ENCODE results near the gene APBB3. TPM values are rescaled to one million over a fixed set of nuclear protein-coding genes. Genes with fewer than 3 reads are reported as not detected.
A peak's percentile ranks its signal among the peaks of the same experiment; 100 is the strongest.
"Not testable (repeated sequence)": the region's sequence is repeated elsewhere in the genome, so short reads cannot be mapped to it uniquely, and the experiment has no call there.

APBB3 gene, protein sequence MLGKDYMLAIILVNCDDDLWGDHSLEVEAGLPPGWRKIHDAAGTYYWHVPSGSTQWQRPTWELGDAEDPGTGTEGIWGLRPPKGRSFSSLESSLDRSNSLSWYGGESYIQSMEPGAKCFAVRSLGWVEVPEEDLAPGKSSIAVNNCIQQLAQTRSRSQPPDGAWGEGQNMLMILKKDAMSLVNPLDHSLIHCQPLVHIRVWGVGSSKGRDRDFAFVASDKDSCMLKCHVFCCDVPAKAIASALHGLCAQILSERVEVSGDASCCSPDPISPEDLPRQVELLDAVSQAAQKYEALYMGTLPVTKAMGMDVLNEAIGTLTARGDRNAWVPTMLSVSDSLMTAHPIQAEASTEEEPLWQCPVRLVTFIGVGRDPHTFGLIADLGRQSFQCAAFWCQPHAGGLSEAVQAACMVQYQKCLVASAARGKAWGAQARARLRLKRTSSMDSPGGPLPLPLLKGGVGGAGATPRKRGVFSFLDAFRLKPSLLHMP
- total RNA-seq, result 21.5 TPM
- long read RNA-seq, transcript APBB3-205 (12 exons, 1,455 nt), result major isoform, 8 of 25 reads
- long read RNA-seq, partial matches to known transcripts, result 7 of 25 reads
- long read RNA-seq, other reads (novel, unspliced or antisense), result 10 of 25 reads

DNA sequence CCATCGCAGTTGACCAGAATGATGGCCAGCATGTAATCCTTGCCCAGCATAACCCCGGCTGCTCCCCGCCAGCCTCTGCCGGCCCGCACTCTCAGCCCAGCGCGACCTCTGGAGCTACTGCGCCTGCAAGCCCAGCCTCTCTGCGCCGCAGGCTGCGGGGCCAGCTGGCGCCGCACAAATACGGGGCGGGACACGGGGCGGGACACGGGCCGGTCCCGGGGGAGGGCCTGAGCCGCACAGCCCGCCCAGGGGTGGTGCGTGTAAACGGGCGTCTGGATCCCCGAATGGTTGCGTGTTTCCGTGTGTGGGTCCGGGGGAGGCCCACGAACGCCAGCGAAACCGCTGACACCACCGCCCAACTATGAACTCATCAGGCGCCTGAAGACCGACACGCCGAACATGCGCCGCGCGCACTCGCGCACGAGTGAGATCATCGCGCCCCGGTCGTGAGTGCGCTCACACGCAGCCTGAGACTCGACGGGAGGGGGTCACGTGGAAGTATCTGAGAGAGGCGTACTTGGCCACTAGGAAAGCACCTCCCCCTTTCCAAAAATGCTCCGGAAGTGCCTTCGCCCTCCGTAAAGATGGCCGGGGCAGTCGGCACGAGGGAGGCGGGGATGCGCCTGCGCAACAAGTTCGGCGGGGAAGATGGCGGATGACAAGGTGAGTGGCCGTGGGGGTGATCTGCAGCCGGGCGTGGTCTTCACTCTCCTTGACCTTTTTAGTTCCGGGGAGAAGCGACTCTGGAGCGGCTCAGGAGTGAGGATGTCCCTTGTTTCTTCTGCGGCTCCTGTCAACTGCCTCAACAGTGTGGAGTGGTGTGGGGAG is at the start of gene APBB3, which contains the start of gene SLC35A4:
APBB3 (minus strand) TSS at position 403 of the 828 bp plus-strand sequence; CDS start at position 50, 353 bp downstream.
SLC35A4 (plus strand) TSS at position 633 of the 828 bp plus-strand sequence. CDS start 2,342 bp downstream, outside the sequence.
- DNase-seq (ENCODE audit: low spot score), result peak; percentile 99

- no peak for DNase-seq (ENCODE audit: low spot score)
Observed at GRCh38 chr5:140611020-140611521, 46.7 kb upstream of the APBB3 start.

DNA sequence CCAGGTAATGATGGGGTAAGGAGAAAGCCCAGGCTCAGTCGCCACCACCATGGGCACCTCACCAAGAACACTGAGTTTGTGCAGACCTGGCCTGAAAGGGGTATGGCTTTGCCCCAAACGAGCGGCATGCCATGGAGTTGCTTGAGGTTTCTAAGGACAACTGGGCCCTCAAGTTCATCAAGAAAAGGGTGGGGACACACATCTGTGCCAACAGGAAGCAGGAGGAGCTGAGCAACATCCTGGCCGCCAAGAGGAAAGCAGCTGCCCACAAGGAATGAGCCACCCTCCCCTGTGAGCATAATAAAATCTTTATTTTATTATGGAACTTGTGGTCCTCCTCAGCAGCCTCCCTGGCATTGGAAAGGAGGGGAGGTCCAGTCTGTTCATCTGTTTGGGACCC is 44.7 kb upstream of the APBB3 start:
- DNase-seq (ENCODE audit: low spot score), result no peak

- DNase-seq (ENCODE audit: low spot score), result no peak
Observed at GRCh38 chr5:140608722-140609121, 44.3 kb upstream of the APBB3 start.

- no peak for DNase-seq (ENCODE audit: low spot score)
Observed at GRCh38 chr5:140607031-140607430, 42.6 kb upstream of the APBB3 start.

DNA sequence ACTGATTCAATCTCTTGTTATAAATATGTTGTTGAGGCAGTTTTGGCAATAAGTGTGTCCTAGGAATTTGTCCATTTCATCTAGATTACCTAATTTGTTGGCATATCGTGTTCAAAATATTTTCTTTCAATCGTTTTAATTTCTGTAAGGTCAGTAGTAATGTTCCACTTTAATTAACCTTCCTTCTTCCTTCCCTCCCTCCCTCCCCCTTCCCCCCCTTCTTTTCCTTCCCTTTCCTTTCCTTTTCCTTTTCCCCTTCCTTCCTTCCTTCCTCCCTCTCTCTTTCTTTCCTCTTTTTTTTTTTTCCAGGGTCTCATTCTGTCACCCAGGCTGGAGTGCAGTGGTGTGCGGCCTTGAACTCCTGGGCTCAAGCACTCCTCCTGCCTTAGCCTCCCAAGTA is 41.5 kb upstream of the APBB3 start:
- no peak for DNase-seq (ENCODE audit: low spot score)

DNA sequence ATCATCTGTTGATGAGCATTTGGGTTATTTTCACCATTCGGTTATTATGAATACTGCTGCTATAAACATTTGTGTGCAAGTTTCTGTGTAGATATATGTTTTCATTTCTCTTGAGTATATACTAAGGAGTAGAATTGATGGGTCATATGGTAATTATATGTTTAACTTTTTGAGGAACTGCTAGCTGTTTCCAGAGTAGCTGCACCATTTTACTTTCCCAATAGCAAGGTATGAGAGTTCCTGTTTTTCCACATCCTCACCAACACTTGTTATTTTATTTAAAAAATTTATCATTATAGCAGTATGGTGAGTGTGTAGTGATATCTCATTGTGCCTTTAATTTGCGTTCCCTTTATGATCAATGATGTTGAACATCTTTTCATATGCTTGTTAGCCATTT is 39.3 kb upstream of the APBB3 start:
- DNase-seq (ENCODE audit: low spot score), result no peak

GRCh38 chr5:140603446-140603698 is 39.0 kb upstream of the APBB3 start:
- DNase-seq (ENCODE audit: low spot score), result not testable (repeated sequence)

- no peak for DNase-seq (ENCODE audit: low spot score)
Observed at GRCh38 chr5:140602147-140602546, 37.7 kb upstream of the APBB3 start.

DNA sequence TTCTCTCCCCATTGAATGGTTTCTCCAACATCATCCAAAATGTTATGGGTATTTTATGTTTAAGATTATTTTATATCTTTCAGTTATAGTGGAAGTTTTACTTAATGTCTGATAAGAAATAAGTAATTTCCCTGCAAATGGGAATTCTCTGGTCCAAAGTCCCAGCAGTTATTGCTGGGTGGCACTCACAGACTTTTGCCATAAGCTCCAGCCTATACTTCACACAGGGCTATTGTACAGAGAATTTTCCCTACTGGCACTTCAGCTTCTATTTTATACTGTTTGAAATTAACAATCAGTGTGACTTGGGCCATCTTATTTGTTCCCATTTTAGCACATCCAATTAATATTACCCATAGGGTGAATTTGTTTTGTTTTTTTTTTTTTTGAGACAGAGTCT is 35.7 kb upstream of the APBB3 start:
- DNase-seq (ENCODE audit: low spot score), result no peak

DNA sequence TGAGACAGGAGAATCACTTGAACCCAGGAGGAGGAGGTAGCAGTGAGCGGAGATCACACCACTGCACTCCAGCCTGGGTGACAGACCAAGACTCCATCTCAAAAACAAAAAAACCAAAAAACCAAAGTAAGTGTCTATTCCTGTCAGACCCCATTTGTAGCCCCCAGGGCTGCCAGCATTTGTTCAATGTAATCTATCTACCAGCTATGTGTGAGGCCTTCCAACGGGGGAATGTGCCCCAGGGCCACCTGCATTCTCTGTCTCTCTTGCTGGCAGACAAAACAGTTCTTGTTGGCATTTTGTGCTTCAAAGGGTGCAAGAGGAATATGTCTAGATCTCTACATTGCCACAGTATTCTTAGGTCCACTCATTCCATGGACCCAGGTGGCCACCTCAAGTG is 34.4 kb upstream of the APBB3 start:
- no peak for DNase-seq (ENCODE audit: low spot score)

DNA sequence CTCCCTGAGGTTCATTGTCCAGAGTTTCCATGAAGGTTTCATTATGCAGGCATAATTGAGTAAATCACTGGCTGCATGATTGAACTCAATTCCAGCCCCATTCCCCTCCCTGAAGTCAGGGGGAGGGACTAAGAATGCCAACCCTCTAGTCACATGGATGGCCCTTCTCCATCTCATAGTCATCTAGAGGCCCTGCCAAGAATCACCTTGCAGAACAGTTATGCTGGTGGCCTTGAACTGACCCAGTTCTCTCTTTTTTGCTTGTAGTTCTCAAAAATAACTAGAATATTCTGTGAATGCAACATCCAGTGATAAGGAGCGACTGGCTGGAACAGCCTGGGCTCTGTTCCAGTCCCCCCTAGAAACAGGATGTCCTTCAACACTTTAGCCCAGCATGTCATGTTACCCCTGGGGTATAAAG is 31.9 kb upstream of the APBB3 start:
- no peak for DNase-seq (ENCODE audit: low spot score)

- no peak for DNase-seq (ENCODE audit: low spot score)
Observed at GRCh38 chr5:140595538-140596300, 31.3 kb upstream of the APBB3 start.

- no peak for DNase-seq (ENCODE audit: low spot score)
Observed at GRCh38 chr5:140594169-140594568, 29.8 kb upstream of the APBB3 start.

GRCh38 chr5:140593070-140593469 is 28.7 kb upstream of the APBB3 start:
- not testable (repeated sequence) for DNase-seq (ENCODE audit: low spot score)

- no peak for DNase-seq (ENCODE audit: low spot score)
Observed at GRCh38 chr5:140591747-140592372, 27.5 kb upstream of the APBB3 start.

- DNase-seq (ENCODE audit: low spot score), result no peak
Observed at GRCh38 chr5:140590861-140591260, 26.5 kb upstream of the APBB3 start.

DNA sequence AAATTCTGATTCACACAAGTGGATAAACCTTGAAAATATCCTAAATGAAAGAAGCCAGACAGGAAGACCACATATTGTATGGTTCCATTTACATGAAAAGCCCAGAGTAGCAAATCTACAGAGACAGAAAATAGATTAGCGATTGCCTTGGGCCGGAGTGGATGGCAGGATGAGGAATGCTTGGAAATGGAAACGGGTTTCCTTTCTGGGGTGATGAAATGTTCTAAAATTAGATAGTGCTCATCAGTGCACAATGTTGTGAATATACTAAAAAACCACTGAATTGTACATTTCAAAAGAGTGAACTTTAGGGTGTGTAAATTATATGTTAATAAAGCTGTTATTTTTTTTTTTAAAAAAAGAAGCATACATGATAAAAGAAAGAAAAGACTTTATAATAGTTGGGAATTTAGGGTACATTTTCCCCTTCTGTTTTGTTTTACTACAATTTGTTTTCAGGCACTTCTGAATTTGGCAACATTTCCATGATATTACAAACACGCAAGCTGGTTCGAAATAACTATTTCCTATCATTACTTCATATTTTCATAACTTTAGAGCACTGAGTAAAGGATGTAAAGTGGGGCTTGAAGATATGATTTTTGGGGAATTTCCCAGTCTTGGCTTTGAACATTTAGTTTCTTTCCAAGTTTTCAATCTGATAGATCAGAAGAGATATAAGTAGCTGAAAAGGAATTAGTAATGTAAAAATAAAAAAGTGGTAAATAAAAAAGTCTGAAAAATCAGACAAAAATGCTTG is 24.1 kb upstream of the APBB3 start:
- no peak for DNase-seq (ENCODE audit: low spot score)

DNA sequence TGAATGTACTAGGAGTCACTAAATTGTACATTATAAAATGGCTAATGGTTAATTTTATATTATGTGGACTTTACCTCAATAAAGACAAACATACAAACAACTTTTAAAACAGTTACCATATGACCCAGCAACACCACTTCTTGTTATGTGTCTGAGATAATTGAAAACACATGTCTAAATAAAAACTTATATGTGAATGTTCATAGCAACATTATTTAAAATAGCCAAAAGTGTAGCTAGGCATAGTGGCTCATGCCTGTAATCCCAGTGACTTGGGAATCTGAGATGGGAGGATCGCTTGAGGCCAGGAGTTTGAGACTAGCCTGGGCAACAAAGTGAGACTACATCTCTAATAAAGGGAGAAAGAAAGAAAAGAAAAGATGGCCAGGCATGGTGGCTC is 23.1 kb upstream of the APBB3 start:
- no peak for DNase-seq (ENCODE audit: low spot score)
